Stomach (tissue), 4 donors: ENCODE data around the gene DYNC1I1.

Experiments used
- EP300 ChIP-seq: sonication (generic); formaldehyde crosslinking; IDR thresholded peaks from one replicate; pipeline ENCODE4 v1.6.1; 2017; ENCODE audit warnings: antibody characterized with exemption
- POLR2A ChIP-seq, 4 donors: fragments of 450-650 bp; IDR thresholded peaks; one replicate each; pipeline ENCODE4 v1.6.1; 2016; ENCODE audit warnings: antibody characterized with exemption in 4 of 4, control low read depth in 2 of 4, mild to moderate bottlenecking in 1 of 4, moderate library complexity in 1 of 4
- POLR2AphosphoS5 ChIP-seq, 3 donors: sonication (generic); formaldehyde crosslinking; IDR thresholded peaks; one replicate each; pipeline ENCODE4 v1.6.1; 2016; ENCODE audit warnings: antibody characterized with exemption in 3 of 3
- TF ChIP-seq, protein P1 (sequence below), 7 experiments: fragments of 450-650 bp in 4 of 7; fragments of 200-600 bp in 3 of 7; sonication (generic) in 3 of 7; IDR thresholded peaks; one replicate each; pipeline ENCODE4 v1.5.1; 2016 to 2019; ENCODE audit warnings: antibody characterized with exemption in 7 of 7, control low read depth in 2 of 7, mild to moderate bottlenecking in 1 of 7

GRCh38 chr7:96033009-96033598, 260.8 kb downstream of the DYNC1I1 start:
- TF ChIP-seq, protein P1, sequence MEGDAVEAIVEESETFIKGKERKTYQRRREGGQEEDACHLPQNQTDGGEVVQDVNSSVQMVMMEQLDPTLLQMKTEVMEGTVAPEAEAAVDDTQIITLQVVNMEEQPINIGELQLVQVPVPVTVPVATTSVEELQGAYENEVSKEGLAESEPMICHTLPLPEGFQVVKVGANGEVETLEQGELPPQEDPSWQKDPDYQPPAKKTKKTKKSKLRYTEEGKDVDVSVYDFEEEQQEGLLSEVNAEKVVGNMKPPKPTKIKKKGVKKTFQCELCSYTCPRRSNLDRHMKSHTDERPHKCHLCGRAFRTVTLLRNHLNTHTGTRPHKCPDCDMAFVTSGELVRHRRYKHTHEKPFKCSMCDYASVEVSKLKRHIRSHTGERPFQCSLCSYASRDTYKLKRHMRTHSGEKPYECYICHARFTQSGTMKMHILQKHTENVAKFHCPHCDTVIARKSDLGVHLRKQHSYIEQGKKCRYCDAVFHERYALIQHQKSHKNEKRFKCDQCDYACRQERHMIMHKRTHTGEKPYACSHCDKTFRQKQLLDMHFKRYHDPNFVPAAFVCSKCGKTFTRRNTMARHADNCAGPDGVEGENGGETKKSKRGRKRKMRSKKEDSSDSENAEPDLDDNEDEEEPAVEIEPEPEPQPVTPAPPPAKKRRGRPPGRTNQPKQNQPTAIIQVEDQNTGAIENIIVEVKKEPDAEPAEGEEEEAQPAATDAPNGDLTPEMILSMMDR (IDR thresholded peaks at IDR 0.05): no peak
- TF ChIP-seq POLR2A (IDR thresholded peaks at IDR 0.05) (no peak), POLR2AphosphoS5 (IDR thresholded peaks at IDR 0.05) (no peak), EP300 (no peak)
